ENCODE results near the gene SCLY.
A peak's percentile ranks its signal among the peaks of the same experiment; 100 is the strongest.

Gene SCLY

DNA sequence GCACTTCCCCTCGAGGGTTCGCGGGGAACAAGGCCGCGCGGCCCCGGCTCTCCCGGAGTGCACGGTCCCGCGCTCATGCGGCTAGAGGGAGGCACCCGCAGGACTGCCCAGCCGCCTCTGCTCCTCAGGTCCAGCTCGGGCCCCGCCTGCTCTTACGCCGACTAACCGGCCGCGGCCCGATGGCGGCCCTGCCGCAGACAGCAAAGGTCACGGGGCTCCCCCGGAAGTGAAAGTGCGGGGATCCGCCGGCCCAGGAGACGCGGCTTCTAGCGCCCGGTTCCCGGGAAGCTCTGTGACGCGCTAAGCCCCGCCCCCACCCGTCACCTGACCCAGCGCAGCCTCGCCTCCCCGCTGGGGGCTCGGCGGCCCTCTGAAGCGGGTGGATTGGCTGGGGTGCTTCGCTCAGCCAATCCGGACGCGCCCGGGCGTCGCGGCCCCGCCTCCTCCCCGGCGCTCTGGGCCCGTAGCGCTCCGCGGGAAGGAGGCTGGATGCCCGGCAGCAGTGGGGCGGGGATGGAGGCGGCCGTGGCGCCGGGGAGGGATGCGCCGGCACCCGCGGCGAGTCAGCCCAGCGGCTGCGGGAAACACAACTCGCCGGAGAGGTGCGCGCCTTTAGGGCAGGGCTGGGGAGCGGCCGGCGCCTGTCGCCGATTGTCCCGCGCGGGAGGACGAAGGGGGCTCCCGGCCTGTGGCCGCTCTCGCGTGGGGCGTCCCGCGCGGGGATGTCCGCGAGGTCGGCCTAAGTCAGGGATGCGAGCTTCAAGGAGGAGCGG, at the start of gene SCLY:
Gene SCLY, plus strand, starts transcription at position 460 of the 773 bp plus-strand sequence. Its CDS starts 54 bp downstream, at position 514.
- TF ChIP-seq, protein P1, sequence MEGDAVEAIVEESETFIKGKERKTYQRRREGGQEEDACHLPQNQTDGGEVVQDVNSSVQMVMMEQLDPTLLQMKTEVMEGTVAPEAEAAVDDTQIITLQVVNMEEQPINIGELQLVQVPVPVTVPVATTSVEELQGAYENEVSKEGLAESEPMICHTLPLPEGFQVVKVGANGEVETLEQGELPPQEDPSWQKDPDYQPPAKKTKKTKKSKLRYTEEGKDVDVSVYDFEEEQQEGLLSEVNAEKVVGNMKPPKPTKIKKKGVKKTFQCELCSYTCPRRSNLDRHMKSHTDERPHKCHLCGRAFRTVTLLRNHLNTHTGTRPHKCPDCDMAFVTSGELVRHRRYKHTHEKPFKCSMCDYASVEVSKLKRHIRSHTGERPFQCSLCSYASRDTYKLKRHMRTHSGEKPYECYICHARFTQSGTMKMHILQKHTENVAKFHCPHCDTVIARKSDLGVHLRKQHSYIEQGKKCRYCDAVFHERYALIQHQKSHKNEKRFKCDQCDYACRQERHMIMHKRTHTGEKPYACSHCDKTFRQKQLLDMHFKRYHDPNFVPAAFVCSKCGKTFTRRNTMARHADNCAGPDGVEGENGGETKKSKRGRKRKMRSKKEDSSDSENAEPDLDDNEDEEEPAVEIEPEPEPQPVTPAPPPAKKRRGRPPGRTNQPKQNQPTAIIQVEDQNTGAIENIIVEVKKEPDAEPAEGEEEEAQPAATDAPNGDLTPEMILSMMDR (IDR thresholded peaks at IDR 0.05), result no peak
- TF ChIP-seq ZFX (IDR thresholded peaks at IDR 0.05; ENCODE audit: borderline replicate concordance), result no peak
- H3K27ac ChIP-seq, result peak within 1 kb of the TSS; percentile 77

- TF ChIP-seq ZFX (IDR thresholded peaks at IDR 0.05; ENCODE audit: borderline replicate concordance), result no peak
- TF ChIP-seq, protein P1 (IDR thresholded peaks at IDR 0.05), result no peak
- H3K27ac ChIP-seq, result no peak overlapping the region
Measured at GRCh38 chr2:238013806-238014205, 47.0 kb upstream of the SCLY start.

- no peak for TF ChIP-seq ZFX (IDR thresholded peaks at IDR 0.05; ENCODE audit: borderline replicate concordance)
- TF ChIP-seq, protein P1 (IDR thresholded peaks at IDR 0.05), result peak; percentile 34; the same call in 1 of the 2 replicates
- H3K27ac ChIP-seq, result no peak overlapping the region
Measured at GRCh38 chr2:238015705-238016104, 45.1 kb upstream of the SCLY start.

GRCh38 chr2:238016526-238016925, 44.3 kb upstream of the SCLY start:
- no peak overlapping the region for H3K27ac ChIP-seq
- TF ChIP-seq ZFX (IDR thresholded peaks at IDR 0.05; ENCODE audit: borderline replicate concordance), result no peak
- TF ChIP-seq, protein P1 (IDR thresholded peaks at IDR 0.05), result no peak

- TF ChIP-seq ZFX (IDR thresholded peaks at IDR 0.05; ENCODE audit: borderline replicate concordance), result no peak
- TF ChIP-seq, protein P1 (IDR thresholded peaks at IDR 0.05), result no peak
- no peak overlapping the region for H3K27ac ChIP-seq
Measured at GRCh38 chr2:238019962-238020361, 40.8 kb upstream of the SCLY start.

- no peak overlapping the region for H3K27ac ChIP-seq
- TF ChIP-seq ZFX (IDR thresholded peaks at IDR 0.05; ENCODE audit: borderline replicate concordance), result no peak
- TF ChIP-seq, protein P1 (IDR thresholded peaks at IDR 0.05), result no peak
Measured at GRCh38 chr2:238020816-238021215, 40.0 kb upstream of the SCLY start.

DNA sequence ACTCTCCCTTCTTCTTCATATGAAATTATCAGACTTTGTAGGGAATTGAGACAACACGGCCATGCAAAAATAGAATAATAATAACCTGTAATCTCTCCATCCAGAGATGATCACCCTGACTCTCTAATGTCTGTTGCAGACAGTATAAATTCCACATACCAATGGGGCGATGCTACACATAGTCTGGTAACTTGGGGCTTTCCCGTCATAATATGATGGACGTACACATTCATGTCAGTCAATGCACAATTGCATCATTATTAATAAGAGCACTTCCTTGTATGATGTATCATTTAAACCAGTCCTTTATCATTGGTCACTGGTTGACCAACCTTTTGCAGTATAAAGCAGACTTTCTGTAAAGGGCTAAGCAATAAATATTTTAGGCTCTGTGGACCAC, 39.5 kb upstream of the SCLY start:
- TF ChIP-seq ZFX (IDR thresholded peaks at IDR 0.05; ENCODE audit: borderline replicate concordance), result no peak
- no peak overlapping the region for H3K27ac ChIP-seq
